ENCODE results near the gene SH2D1A.

GRCh38 chrX:124347242-124347641 lies 879 bp downstream of the SH2D1A start:
- TF ChIP-seq CTCF (IDR thresholded peaks at IDR 0.05) (no peak), EZH2 (IDR thresholded peaks at IDR 0.05; ENCODE audit: borderline replicate concordance, insufficient read depth, low read depth, low read length, poor library complexity, severe bottlenecking) (no peak)
